PC-3 (cell line): Measurements from ENCODE around the gene MXD3. TPM values are rescaled to one million over a fixed set of nuclear protein-coding genes. Genes with fewer than 3 reads are reported as not detected.

Source experiments
- ATAC-seq: fragments of 200-7000 bp; cut with Tn5 transposase; 2 replicates; pipeline ENCODE4 v1.9.1; 2020; ENCODE audit warnings: mild to moderate bottlenecking, moderate library complexity
- BruUV-seq: library from RNA; stranded (reverse); fragments of 400-500 nt; replicated peaks from 2 replicates; lab custom pipeline; 2021; lab: Mats Ljungman, UMichigan
- CTCF ChIA-PET: fragments of 300-600 bp; sonication (Branson Sonifier 250); formaldehyde crosslinking; loops from one replicate; lab custom pipeline; 2022; ENCODE audit warnings: antibody characterized with exemption; lab: Charles Lee
- POLR2A ChIA-PET: fragments of 300-600 bp; sonication (Branson Sonifier 250); formaldehyde crosslinking; loops from one replicate; lab custom pipeline; 2022; ENCODE audit warnings: antibody characterized with exemption; ENCODE audit not compliant: unreplicated experiment; lab: Charles Lee
- DNase-seq: peaks from one replicate; pipeline ENCODE4 v3.0.0-alpha.2; 2015
- H2AFZ ChIP-seq: fragments of 300-600 bp; sonication (generic); 2 replicates; pipeline ENCODE4 v1.6.0; 2016; ENCODE audit warnings: antibody characterized with exemption, low read length
- H3F3A ChIP-seq: fragments of 300-600 bp; sonication (generic); one replicate; pipeline ENCODE4 v1.6.0; 2017; ENCODE audit warnings: antibody characterized with exemption, low read length, control low read depth, mild to moderate bottlenecking; ENCODE audit not compliant: unreplicated experiment
- H3K27ac ChIP-seq: fragments of 300-600 bp; sonication (generic); 2 replicates; pipeline ENCODE4 v1.5.1; 2016; ENCODE audit warnings: mild to moderate bottlenecking, low read length
- H3K27me3 ChIP-seq: fragments of 300-600 bp; sonication (generic); 2 replicates; pipeline ENCODE4 v1.6.1; 2016; ENCODE audit warnings: low read length, mixed read lengths
- H3K36me3 ChIP-seq: fragments of 300-600 bp; sonication (generic); 2 replicates; pipeline ENCODE4 v1.6.1; 2016; ENCODE audit warnings: low read depth, mixed run types, low read length, mixed read lengths
- H3K4me1 ChIP-seq: fragments of 300-600 bp; sonication (generic); 2 replicates; pipeline ENCODE4 v1.5.1; 2016; ENCODE audit warnings: low read length; ENCODE audit not compliant: insufficient read depth
- H3K4me2 ChIP-seq: fragments of 300-600 bp; sonication (generic); 2 replicates; pipeline ENCODE4 v1.6.0; 2016; ENCODE audit warnings: low read length
- H3K4me3 ChIP-seq: fragments of 300-600 bp; sonication (generic); 2 replicates; pipeline ENCODE4 v1.5.1; 2016; ENCODE audit warnings: mild to moderate bottlenecking, low read length, mixed read lengths
- H3K79me2 ChIP-seq: fragments of 300-600 bp; sonication (generic); 2 replicates; pipeline ENCODE4 v1.6.1; 2017; ENCODE audit warnings: low read length, mixed read lengths
- H3K9ac ChIP-seq: fragments of 300-600 bp; sonication (generic); 2 replicates; pipeline ENCODE4 v1.6.0; 2016; ENCODE audit warnings: mild to moderate bottlenecking, low read length
- H3K9me2 ChIP-seq: fragments of 300-600 bp; sonication (generic); replicated peaks from 2 replicates; pipeline ENCODE4 v1.6.1; 2016; ENCODE audit warnings: mixed run types, low read length, mixed read lengths
- H3K9me3 ChIP-seq: fragments of 300-600 bp; sonication (generic); 2 replicates; pipeline ENCODE4 v1.6.1; 2016; ENCODE audit warnings: low read length, mixed read lengths
- H4K20me1 ChIP-seq: fragments of 300-600 bp; sonication (generic); 2 replicates; pipeline ENCODE4 v1.6.1; 2016; ENCODE audit warnings: low read length, mixed read lengths
- EZH2 ChIP-seq: fragments of 300-600 bp; sonication (generic); IDR thresholded peaks from one replicate; pipeline ENCODE4 v1.6.1; 2017; ENCODE audit warnings: antibody characterized with exemption, mild to moderate bottlenecking, low read length; ENCODE audit not compliant: unreplicated experiment
- EZH2phosphoT487 ChIP-seq: fragments of 300-600 bp; sonication (generic); IDR thresholded peaks from 2 replicates; pipeline ENCODE4 v1.6.1; 2018; ENCODE audit warnings: mild to moderate bottlenecking, antibody characterized with exemption, low read length, borderline replicate concordance
- intact Hi-C: fragments of 100-400 bp; cut with micrococcal nuclease; formaldehyde crosslinking; loops from 2 replicates; pipeline ENCODE4 v1.9.0; 2023
- total RNA-seq: library from RNA; depleted of rRNA; stranded (reverse); fragments of >200 nt; gene quantifications from 2 replicates; pipeline ENCODE4 v1.2.3, GENCODE V29; 2014
- TF ChIP-seq, protein P1 (sequence below): fragments of 300-600 bp; sonication (generic); conservative IDR thresholded peaks from 2 replicates; pipeline ENCODE4 v1.5.1; 2017; ENCODE audit warnings: antibody characterized with exemption, low read depth, mild to moderate bottlenecking, low read length

Gene MXD3
- total RNA-seq, 1 experiment from 2014 or later: 45.7 TPM

- TF ChIP-seq, protein P1, sequence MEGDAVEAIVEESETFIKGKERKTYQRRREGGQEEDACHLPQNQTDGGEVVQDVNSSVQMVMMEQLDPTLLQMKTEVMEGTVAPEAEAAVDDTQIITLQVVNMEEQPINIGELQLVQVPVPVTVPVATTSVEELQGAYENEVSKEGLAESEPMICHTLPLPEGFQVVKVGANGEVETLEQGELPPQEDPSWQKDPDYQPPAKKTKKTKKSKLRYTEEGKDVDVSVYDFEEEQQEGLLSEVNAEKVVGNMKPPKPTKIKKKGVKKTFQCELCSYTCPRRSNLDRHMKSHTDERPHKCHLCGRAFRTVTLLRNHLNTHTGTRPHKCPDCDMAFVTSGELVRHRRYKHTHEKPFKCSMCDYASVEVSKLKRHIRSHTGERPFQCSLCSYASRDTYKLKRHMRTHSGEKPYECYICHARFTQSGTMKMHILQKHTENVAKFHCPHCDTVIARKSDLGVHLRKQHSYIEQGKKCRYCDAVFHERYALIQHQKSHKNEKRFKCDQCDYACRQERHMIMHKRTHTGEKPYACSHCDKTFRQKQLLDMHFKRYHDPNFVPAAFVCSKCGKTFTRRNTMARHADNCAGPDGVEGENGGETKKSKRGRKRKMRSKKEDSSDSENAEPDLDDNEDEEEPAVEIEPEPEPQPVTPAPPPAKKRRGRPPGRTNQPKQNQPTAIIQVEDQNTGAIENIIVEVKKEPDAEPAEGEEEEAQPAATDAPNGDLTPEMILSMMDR: peak; percentile 38; the same call in 1 of the 2 replicates
- TF ChIP-seq EZH2phosphoT487: no peak
- intact Hi-C loops: no loop called here
- H3K27me3 ChIP-seq: no peaks in the 10 kb centered on the region
- no peaks in the 10 kb centered on the region for H3K9me3 ChIP-seq
- peak overlapping the region; percentile 29; the same call in 1 of the 2 replicates for H3K4me2 ChIP-seq
- no peak overlapping the region for H3K27ac ChIP-seq
- H3K4me1 ChIP-seq: peaks cover 20% of the 10 kb centered on the region
- no peak overlapping the region for H2AFZ ChIP-seq
- no peaks in the 10 kb centered on the region for H3K36me3 ChIP-seq
- H3F3A ChIP-seq: no peaks in the 10 kb centered on the region
- H3K9me2 ChIP-seq: no peaks in the 10 kb centered on the region
- no peak overlapping the region for H3K9ac ChIP-seq
- no TSS peak for BruUV-seq
- ATAC-seq: peak; percentile 87
- POLR2A ChIA-PET: interaction anchor here (0.6 kb wide), 4 partner anchors 11 to 98 kb away, joined by 3 to 7 read pairs (median 4); partner anchors contain the start of gene GRK6
- H3K79me2 ChIP-seq: no peaks in the 10 kb centered on the region
- CTCF ChIA-PET: interaction anchor here (0.6 to 1.2 kb wide), 3 partner anchors 21 to 55 kb away, joined by 3 to 11 read pairs (median 3); no protein-coding TSS in a partner anchor
- DNase-seq: peak; percentile 71
- H4K20me1 ChIP-seq: no peaks in the 10 kb centered on the region
- H3K4me3 ChIP-seq: no peak overlapping the region
Observed at GRCh38 chr5:177327539-177328522, 16.1 kb upstream of the MXD3 start.

DNA sequence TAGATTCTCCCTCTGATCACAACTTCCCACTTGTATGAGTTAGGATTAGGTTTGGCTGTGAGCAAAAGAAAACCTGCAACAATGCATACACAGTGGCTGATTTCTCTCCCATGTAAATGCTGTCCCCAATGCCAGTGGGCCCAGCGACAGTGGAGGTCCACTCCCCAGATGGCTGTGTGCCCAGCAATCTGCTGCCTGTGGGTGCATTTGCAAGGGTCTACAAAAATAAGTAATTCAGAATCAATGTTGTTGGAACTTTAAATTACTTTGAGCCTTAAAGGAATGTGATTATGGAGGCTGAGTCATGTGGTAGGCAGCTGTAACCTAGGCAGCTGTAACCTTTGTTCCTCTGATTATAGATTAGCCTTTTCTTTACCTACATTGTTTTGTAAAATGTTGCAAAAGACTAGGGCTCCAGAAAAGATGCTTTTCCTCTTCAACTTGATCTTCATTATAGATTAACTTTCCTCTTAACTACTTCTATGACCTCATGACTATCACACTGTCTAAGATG is 14.2 kb upstream of the MXD3 start:
- H2AFZ ChIP-seq: no peak overlapping the region
- no peaks in the 10 kb centered on the region for H3K9me3 ChIP-seq
- no peak overlapping the region for H3K27ac ChIP-seq
- POLR2A ChIA-PET: no interaction called here
- intact Hi-C loops: no loop called here
- H3K27me3 ChIP-seq: no peaks in the 10 kb centered on the region
- CTCF ChIA-PET: no interaction called here
- no peak overlapping the region for H3K9ac ChIP-seq
- TF ChIP-seq, protein P1: no peak
- TF ChIP-seq EZH2: no peak
- no peak for TF ChIP-seq EZH2phosphoT487
- no peaks in the 10 kb centered on the region for H3F3A ChIP-seq
- no peaks in the 10 kb centered on the region for H3K79me2 ChIP-seq
- DNase-seq: peak; percentile 43
- no peaks in the 10 kb centered on the region for H3K36me3 ChIP-seq
- BruUV-seq: no TSS peak
- no peaks in the 10 kb centered on the region for H3K9me2 ChIP-seq
- no peaks in the 10 kb centered on the region for H4K20me1 ChIP-seq
- H3K4me2 ChIP-seq: peak overlapping the region; percentile 40
- H3K4me1 ChIP-seq: peaks cover 20% of the 10 kb centered on the region
- no peak overlapping the region for H3K4me3 ChIP-seq
- ATAC-seq: peak; percentile 47
